Panc1 (cell line): Measurements from ENCODE around the gene SMPDL3B. TPM values are rescaled to one million over a fixed set of nuclear protein-coding genes. Genes with fewer than 3 reads are reported as not detected.

Source experiments
- ATAC-seq: fragments of 200-7000 bp; cut with Tn5 transposase; 2 replicates; pipeline ENCODE4 v1.9.1; 2020; ENCODE audit warnings: mild to moderate bottlenecking, moderate library complexity
- BruUV-seq: library from RNA; stranded (reverse); fragments of 400-500 nt; replicated peaks from 2 replicates; lab custom pipeline; 2021; lab: Mats Ljungman, UMichigan
- CTCF ChIA-PET: fragments of 300-600 bp; sonication (Branson Sonifier 250); formaldehyde crosslinking; loops from one replicate; lab custom pipeline; 2022; ENCODE audit warnings: antibody characterized with exemption; lab: Charles Lee
- POLR2A ChIA-PET: fragments of 300-600 bp; sonication (Branson Sonifier 250); formaldehyde crosslinking; loops from one replicate; lab custom pipeline; 2022; ENCODE audit warnings: antibody characterized with exemption; lab: Charles Lee
- DNase-seq: peaks from one replicate; pipeline ENCODE4 v3.0.0-alpha.2; 2010; ENCODE audit warnings: low read depth, low spot score
- H3K27ac ChIP-seq: 2 replicates; pipeline ENCODE4 v1.5.1; 2011; ENCODE audit warnings: mild to moderate bottlenecking, low read length, inconsistent platforms
- H3K27me3 ChIP-seq: fragments of 200-500 bp; sonication (Bioruptor generic); 2 replicates; pipeline ENCODE4 v1.6.0; 2014; ENCODE audit warnings: low read length, inconsistent platforms; ENCODE audit not compliant: control insufficient read depth, insufficient read depth
- H3K36me3 ChIP-seq: fragments of 200-500 bp; sonication (Bioruptor generic); 2 replicates; pipeline ENCODE4 v1.5.1; 2014; ENCODE audit warnings: inconsistent platforms, mild to moderate bottlenecking, low read length, moderate library complexity; ENCODE audit not compliant: control insufficient read depth, insufficient read depth
- H3K4me1 ChIP-seq: 2 replicates; pipeline ENCODE4 v1.5.1; 2011; ENCODE audit warnings: inconsistent platforms, mild to moderate bottlenecking, low read length, moderate library complexity; ENCODE audit not compliant: control insufficient read depth, insufficient read depth
- H3K4me3 ChIP-seq, 2 experiments: 2 replicates each; pipeline ENCODE4 v1.5.1; 2011 to 2012; ENCODE audit warnings: low read depth in 2 of 2, low read length in 2 of 2, mild to moderate bottlenecking in 2 of 2, inconsistent platforms in 1 of 2, moderate library complexity in 1 of 2
- H3K9me3 ChIP-seq: fragments of 200-500 bp; sonication (Bioruptor generic); 2 replicates; pipeline ENCODE4 v1.5.1; 2014; ENCODE audit warnings: low read depth, mild to moderate bottlenecking, inconsistent platforms, low read length, moderate library complexity; ENCODE audit not compliant: control insufficient read depth, insufficient read depth
- POLR2AphosphoS5 ChIP-seq: IDR thresholded peaks from 2 replicates; pipeline ENCODE4 v1.6.1; 2012; ENCODE audit warnings: mild to moderate bottlenecking, low read depth, low read length, moderate library complexity
- SIN3A ChIP-seq: IDR thresholded peaks from 2 replicates; pipeline ENCODE4 v1.6.1; 2012; ENCODE audit warnings: low read depth, mild to moderate bottlenecking, low read length, moderate library complexity, borderline replicate concordance; ENCODE audit not compliant: insufficient read depth
- TCF7L2 ChIP-seq: IDR thresholded peaks from 2 replicates; pipeline ENCODE4 v1.6.1; 2011; ENCODE audit warnings: mild to moderate bottlenecking, low read depth, low read length, inconsistent platforms
- in situ Hi-C: cut with HindIII; loops from 2 replicates; pipeline ENCODE4 v1.10.0; 2016; ENCODE audit warnings: low sequenced_read_pairs, low pct_unique_long_range_greater_than_20kb
- intact Hi-C: fragments of 100-400 bp; cut with micrococcal nuclease; formaldehyde crosslinking; loops from one replicate; pipeline ENCODE4 v1.10.0; 2022; ENCODE audit not compliant: unreplicated experiment
- total RNA-seq: library from RNA; stranded (reverse); gene quantifications from one replicate; pipeline ENCODE4 v1.2.1, GENCODE V29; 2021; ENCODE audit not compliant: unreplicated experiment
- TF ChIP-seq, protein P1 (sequence below): fragments of 450-650 bp; IDR thresholded peaks from 2 replicates; pipeline ENCODE4 v1.5.1; 2017; ENCODE audit warnings: mild to moderate bottlenecking
- TF ChIP-seq, protein P2 (sequence below), 2 experiments: IDR thresholded peaks; 2 replicates each; pipeline ENCODE4 v1.6.1; 2011 to 2012; ENCODE audit warnings: low read depth in 2 of 2, control low read depth in 1 of 2, low read length in 1 of 2, mild to moderate bottlenecking in 1 of 2, moderate library complexity in 1 of 2; ENCODE audit not compliant: insufficient read depth in 1 of 2

The SMPDL3B gene
- total RNA-seq, 1 experiment from 2014 or later = 1.5 TPM

DNA sequence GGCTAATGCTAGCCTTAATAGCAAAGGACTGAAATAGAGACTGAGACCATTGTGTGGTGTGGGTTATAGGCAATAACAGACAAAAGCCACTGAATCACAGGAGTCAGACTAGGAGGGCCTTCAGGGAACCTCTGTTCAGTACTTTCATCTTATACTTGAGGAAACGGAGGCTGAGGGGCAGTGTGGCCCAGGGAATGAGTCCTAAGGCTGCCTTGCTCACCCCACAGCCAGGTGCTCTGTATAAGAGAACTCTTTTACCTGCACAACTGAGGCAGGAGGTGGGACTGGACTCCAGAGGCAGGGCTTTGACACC, 2.7 kb downstream of the SMPDL3B start:
- in situ Hi-C loops = no loop called here
- TF ChIP-seq, protein P1, sequence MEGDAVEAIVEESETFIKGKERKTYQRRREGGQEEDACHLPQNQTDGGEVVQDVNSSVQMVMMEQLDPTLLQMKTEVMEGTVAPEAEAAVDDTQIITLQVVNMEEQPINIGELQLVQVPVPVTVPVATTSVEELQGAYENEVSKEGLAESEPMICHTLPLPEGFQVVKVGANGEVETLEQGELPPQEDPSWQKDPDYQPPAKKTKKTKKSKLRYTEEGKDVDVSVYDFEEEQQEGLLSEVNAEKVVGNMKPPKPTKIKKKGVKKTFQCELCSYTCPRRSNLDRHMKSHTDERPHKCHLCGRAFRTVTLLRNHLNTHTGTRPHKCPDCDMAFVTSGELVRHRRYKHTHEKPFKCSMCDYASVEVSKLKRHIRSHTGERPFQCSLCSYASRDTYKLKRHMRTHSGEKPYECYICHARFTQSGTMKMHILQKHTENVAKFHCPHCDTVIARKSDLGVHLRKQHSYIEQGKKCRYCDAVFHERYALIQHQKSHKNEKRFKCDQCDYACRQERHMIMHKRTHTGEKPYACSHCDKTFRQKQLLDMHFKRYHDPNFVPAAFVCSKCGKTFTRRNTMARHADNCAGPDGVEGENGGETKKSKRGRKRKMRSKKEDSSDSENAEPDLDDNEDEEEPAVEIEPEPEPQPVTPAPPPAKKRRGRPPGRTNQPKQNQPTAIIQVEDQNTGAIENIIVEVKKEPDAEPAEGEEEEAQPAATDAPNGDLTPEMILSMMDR = no peak
- TF ChIP-seq POLR2AphosphoS5 (no peak), TCF7L2 (no peak), SIN3A (no peak)
- TF ChIP-seq, protein P2, sequence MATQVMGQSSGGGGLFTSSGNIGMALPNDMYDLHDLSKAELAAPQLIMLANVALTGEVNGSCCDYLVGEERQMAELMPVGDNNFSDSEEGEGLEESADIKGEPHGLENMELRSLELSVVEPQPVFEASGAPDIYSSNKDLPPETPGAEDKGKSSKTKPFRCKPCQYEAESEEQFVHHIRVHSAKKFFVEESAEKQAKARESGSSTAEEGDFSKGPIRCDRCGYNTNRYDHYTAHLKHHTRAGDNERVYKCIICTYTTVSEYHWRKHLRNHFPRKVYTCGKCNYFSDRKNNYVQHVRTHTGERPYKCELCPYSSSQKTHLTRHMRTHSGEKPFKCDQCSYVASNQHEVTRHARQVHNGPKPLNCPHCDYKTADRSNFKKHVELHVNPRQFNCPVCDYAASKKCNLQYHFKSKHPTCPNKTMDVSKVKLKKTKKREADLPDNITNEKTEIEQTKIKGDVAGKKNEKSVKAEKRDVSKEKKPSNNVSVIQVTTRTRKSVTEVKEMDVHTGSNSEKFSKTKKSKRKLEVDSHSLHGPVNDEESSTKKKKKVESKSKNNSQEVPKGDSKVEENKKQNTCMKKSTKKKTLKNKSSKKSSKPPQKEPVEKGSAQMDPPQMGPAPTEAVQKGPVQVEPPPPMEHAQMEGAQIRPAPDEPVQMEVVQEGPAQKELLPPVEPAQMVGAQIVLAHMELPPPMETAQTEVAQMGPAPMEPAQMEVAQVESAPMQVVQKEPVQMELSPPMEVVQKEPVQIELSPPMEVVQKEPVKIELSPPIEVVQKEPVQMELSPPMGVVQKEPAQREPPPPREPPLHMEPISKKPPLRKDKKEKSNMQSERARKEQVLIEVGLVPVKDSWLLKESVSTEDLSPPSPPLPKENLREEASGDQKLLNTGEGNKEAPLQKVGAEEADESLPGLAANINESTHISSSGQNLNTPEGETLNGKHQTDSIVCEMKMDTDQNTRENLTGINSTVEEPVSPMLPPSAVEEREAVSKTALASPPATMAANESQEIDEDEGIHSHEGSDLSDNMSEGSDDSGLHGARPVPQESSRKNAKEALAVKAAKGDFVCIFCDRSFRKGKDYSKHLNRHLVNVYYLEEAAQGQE (IDR thresholded peaks at IDR 0.05; ENCODE audit: insufficient read depth in 1 of 2, low read depth in 2 of 2, low read length in 1 of 2) = no peak

DNA sequence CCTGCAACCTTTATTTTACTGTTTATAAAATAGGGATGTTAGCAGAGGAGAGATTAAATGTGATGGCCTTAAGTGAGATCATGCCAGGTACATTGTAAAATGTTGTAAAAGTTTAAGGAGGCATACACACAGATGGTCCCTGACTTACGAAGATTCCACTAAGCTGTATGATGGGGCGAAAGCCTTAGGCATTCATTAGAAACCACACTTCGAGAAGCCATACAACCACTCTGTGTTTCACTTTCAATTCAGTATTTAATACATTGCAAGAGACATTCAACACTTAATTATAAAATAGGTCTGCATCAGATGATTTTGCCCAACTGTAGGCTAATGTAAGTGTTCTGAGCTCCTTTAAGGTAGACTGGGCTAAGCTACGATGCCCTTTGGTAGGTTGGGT, 3.7 kb downstream of the SMPDL3B start:
- DNase-seq = no peak
- H3K27me3 ChIP-seq = no peaks in the 10 kb centered on the region
- H3K4me3 ChIP-seq = no peak overlapping the region
- POLR2A ChIA-PET = interaction anchor here (0.5 kb wide), 1 partner anchor 76 kb away, joined by 8 read pairs; no protein-coding TSS in a partner anchor
- intact Hi-C loops (no loop called here), in situ Hi-C loops (no loop called here)
- no peak for TF ChIP-seq POLR2AphosphoS5
- no peak for TF ChIP-seq SIN3A
- TF ChIP-seq, protein P2 (IDR thresholded peaks at IDR 0.05; ENCODE audit: insufficient read depth in 1 of 2, low read depth in 2 of 2, low read length in 1 of 2) = no peak
- no peak for TF ChIP-seq TCF7L2
- TF ChIP-seq, protein P1 = no peak
- BruUV-seq = no TSS peak
- H3K36me3 ChIP-seq = no peaks in the 10 kb centered on the region
- peaks cover 16% of the 10 kb centered on the region for H3K4me1 ChIP-seq
- H3K9me3 ChIP-seq = no peaks in the 10 kb centered on the region
- H3K27ac ChIP-seq = no peak overlapping the region
- no peak for ATAC-seq
- CTCF ChIA-PET = no interaction called here

More for the DNA sequence above, 2.7 kb downstream of the SMPDL3B start:
- DNase-seq (no peak), ATAC-seq (no peak)
- no peaks in the 10 kb centered on the region for H3K36me3 ChIP-seq
- intact Hi-C loops = no loop called here
- H3K4me3 ChIP-seq = no peak overlapping the region
- no peaks in the 10 kb centered on the region for H3K27me3 ChIP-seq
- ChIA-PET CTCF (no interaction called here), POLR2A (no interaction called here)
- no TSS peak for BruUV-seq
- no peaks in the 10 kb centered on the region for H3K9me3 ChIP-seq
- peaks cover 16% of the 10 kb centered on the region for H3K4me1 ChIP-seq
- no peak overlapping the region for H3K27ac ChIP-seq
